ENCODE data around the gene GMPPA. TPM values are rescaled to one million over a fixed set of nuclear protein-coding genes. Genes with fewer than 3 reads are reported as not detected.

GMPPA gene
- total and polyA plus RNA-seq, 9 of the 15 experiments (the other 6 are each of a cell fraction or from before 2014, with no cell fraction given): 7.0 to 101 (median 66.7) TPM

DNA sequence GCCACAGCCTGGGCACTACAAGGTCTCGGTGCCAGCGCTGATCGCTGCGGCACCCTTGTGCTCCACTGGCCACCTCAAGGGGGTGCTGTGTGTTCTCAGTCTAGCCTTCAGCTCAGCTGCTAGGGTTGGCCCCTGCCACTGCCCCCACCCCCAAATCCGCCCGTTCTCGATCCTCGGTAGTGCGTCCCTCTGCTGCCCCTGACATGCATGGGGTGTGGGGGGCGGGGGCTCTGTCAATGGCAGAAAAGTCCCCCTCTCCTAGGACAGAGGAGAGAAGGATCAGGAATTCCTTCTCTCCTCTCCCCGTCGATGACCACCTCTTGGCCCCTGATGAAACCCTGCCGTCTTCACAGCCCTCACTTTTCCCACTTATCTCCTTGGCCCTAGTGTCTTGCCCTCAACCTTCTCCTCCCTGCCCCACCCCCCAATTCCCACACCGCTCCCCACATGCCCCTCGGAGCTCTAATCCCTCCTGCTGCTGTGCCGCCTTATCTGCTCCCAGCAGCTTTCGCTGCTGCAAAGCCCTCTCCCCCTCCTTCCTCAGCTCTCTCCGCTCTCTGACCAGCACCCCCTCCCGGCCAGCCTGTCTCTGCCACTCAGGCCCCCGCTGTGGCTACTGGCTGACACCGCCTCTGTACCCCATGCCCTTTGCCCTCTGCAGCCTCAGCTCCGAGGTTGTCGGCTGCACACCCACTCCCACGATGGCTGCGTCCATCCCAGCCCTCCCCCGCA, 11.3 kb downstream of the GMPPA start (continued):
- TF ChIP-seq RAD21 (CRISPR knock-in tag; conservative IDR thresholded peaks at IDR 0.05 in 1 of 2, IDR thresholded peaks at IDR 0.05 in 1 of 2) (peak; percentile 49 to 61), POLR2AphosphoS5 (IDR thresholded peaks at IDR 0.05; ENCODE audit: control insufficient read depth, insufficient read depth, low read depth, low read length) (peak; percentile 94), ZNF551 (CRISPR knock-in tag; IDR thresholded peaks at IDR 0.05) (no peak), ZNF407 (IDR thresholded peaks at IDR 0.05; ENCODE audit: low read depth) (no peak), RFX7 (CRISPR knock-in tag; IDR thresholded peaks at IDR 0.05) (no peak), PML (IDR thresholded peaks at IDR 0.05; ENCODE audit: low read length) (peak; percentile 90), GATAD2B (IDR thresholded peaks at IDR 0.05; ENCODE audit: borderline replicate concordance) (peak; percentile 45; the same call in 1 of the 2 replicates), SMARCA4 (IDR thresholded peaks at IDR 0.05) (peak; percentile 96), CC2D1A (IDR thresholded peaks at IDR 0.05) (peak; percentile 91; the same call in 1 of the 2 replicates)
- TF ChIP-seq, protein P1, sequence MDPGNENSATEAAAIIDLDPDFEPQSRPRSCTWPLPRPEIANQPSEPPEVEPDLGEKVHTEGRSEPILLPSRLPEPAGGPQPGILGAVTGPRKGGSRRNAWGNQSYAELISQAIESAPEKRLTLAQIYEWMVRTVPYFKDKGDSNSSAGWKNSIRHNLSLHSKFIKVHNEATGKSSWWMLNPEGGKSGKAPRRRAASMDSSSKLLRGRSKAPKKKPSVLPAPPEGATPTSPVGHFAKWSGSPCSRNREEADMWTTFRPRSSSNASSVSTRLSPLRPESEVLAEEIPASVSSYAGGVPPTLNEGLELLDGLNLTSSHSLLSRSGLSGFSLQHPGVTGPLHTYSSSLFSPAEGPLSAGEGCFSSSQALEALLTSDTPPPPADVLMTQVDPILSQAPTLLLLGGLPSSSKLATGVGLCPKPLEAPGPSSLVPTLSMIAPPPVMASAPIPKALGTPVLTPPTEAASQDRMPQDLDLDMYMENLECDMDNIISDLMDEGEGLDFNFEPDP (CRISPR knock-in tag; IDR thresholded peaks at IDR 0.05): no peak
- TF ChIP-seq, protein P2, sequence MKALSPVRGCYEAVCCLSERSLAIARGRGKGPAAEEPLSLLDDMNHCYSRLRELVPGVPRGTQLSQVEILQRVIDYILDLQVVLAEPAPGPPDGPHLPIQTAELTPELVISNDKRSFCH (CRISPR knock-in tag; IDR thresholded peaks at IDR 0.05): no peak
- TF ChIP-seq, protein P2 (tag; IDR thresholded peaks at IDR 0.05): no peak
- TF ChIP-seq, protein P3, sequence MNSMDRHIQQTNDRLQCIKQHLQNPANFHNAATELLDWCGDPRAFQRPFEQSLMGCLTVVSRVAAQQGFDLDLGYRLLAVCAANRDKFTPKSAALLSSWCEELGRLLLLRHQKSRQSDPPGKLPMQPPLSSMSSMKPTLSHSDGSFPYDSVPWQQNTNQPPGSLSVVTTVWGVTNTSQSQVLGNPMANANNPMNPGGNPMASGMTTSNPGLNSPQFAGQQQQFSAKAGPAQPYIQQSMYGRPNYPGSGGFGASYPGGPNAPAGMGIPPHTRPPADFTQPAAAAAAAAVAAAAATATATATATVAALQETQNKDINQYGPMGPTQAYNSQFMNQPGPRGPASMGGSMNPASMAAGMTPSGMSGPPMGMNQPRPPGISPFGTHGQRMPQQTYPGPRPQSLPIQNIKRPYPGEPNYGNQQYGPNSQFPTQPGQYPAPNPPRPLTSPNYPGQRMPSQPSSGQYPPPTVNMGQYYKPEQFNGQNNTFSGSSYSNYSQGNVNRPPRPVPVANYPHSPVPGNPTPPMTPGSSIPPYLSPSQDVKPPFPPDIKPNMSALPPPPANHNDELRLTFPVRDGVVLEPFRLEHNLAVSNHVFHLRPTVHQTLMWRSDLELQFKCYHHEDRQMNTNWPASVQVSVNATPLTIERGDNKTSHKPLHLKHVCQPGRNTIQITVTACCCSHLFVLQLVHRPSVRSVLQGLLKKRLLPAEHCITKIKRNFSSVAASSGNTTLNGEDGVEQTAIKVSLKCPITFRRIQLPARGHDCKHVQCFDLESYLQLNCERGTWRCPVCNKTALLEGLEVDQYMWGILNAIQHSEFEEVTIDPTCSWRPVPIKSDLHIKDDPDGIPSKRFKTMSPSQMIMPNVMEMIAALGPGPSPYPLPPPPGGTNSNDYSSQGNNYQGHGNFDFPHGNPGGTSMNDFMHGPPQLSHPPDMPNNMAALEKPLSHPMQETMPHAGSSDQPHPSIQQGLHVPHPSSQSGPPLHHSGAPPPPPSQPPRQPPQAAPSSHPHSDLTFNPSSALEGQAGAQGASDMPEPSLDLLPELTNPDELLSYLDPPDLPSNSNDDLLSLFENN (IDR thresholded peaks at IDR 0.05; ENCODE audit: low read depth in 2 of 2, low read length in 2 of 2): peak in 1 of 2 experiments; percentile 94; a peak in 2 of 4 replicates

Data from K562 (cell line).